Islet of Langerhans (tissue), 1 donor: ENCODE results near the gene CIC.

ENCODE experiments used
- FAIRE-seq: peaks from one replicate; lab custom pipeline; 2011; peaks lifted over from hg19 to GRCh38; lab: Jason Lieb, UNC

CIC gene

GRCh38 chr19:42268704-42269477 is at the start of gene CIC:
TSS of gene CIC (plus strand) at chr19:42269252. CDS start at chr19:42271784, 2,532 bp downstream.
- FAIRE-seq = peak; percentile 99

- FAIRE-seq = no peak
Observed at GRCh38 chr19:42219812-42220750, 49.0 kb upstream of the CIC start, which contains the start of gene ZNF526. TSS of gene ZNF526 (plus strand) at chr19:42220312. CDS start at chr19:42224404, 4,092 bp downstream.

GRCh38 chr19:42220751-42221097 is 48.3 kb upstream of the CIC start:
- FAIRE-seq = no peak

GRCh38 chr19:42224940-42225717 is 43.9 kb upstream of the CIC start:
- no peak for FAIRE-seq

- FAIRE-seq = no peak
Observed at GRCh38 chr19:42225718-42226292, 43.2 kb upstream of the CIC start.

- FAIRE-seq = no peak
Observed at GRCh38 chr19:42226886-42227285, 42.2 kb upstream of the CIC start.

- no peak for FAIRE-seq
Observed at GRCh38 chr19:42228641-42229040, 40.4 kb upstream of the CIC start.

- FAIRE-seq = no peak
Observed at GRCh38 chr19:42229301-42229854, 39.7 kb upstream of the CIC start.

GRCh38 chr19:42229855-42230351 is 39.1 kb upstream of the CIC start:
- FAIRE-seq = no peak

GRCh38 chr19:42230571-42230970 is 38.5 kb upstream of the CIC start:
- FAIRE-seq = no peak

GRCh38 chr19:42232435-42232834 is 36.6 kb upstream of the CIC start:
- FAIRE-seq = no peak

- FAIRE-seq = no peak
Observed at GRCh38 chr19:42233106-42233505, 35.9 kb upstream of the CIC start.

GRCh38 chr19:42233678-42234292 is 35.3 kb upstream of the CIC start:
- no peak for FAIRE-seq

GRCh38 chr19:42234364-42234763 is 34.7 kb upstream of the CIC start:
- no peak for FAIRE-seq

- no peak for FAIRE-seq
Observed at GRCh38 chr19:42235181-42235580, 33.9 kb upstream of the CIC start.

- no peak for FAIRE-seq
Observed at GRCh38 chr19:42239544-42240220, 29.4 kb upstream of the CIC start.

- FAIRE-seq = no peak
Observed at GRCh38 chr19:42241279-42241678, 27.8 kb upstream of the CIC start.

- no peak for FAIRE-seq
Observed at GRCh38 chr19:42242069-42242511, 27.0 kb upstream of the CIC start.

- FAIRE-seq = peak; percentile 55
Observed at GRCh38 chr19:42242512-42243409, 26.3 kb upstream of the CIC start, which contains the start of gene GSK3A. TSS of gene GSK3A (minus strand) at chr19:42242602. CDS start at chr19:42242465, 137 bp downstream.
